Fibroblast of peridontal ligament (primary cell): ENCODE data around the gene GNG4.
"Not testable (repeated sequence)": the region's sequence is repeated elsewhere in the genome, so short reads cannot be mapped to it uniquely, and the experiment has no call there.

Experiments used
- DNase-seq: peaks from one replicate; pipeline ENCODE4 v3.0.0-alpha.2; 2010; ENCODE audit errors: extremely low read depth

The GNG4 gene

DNA sequence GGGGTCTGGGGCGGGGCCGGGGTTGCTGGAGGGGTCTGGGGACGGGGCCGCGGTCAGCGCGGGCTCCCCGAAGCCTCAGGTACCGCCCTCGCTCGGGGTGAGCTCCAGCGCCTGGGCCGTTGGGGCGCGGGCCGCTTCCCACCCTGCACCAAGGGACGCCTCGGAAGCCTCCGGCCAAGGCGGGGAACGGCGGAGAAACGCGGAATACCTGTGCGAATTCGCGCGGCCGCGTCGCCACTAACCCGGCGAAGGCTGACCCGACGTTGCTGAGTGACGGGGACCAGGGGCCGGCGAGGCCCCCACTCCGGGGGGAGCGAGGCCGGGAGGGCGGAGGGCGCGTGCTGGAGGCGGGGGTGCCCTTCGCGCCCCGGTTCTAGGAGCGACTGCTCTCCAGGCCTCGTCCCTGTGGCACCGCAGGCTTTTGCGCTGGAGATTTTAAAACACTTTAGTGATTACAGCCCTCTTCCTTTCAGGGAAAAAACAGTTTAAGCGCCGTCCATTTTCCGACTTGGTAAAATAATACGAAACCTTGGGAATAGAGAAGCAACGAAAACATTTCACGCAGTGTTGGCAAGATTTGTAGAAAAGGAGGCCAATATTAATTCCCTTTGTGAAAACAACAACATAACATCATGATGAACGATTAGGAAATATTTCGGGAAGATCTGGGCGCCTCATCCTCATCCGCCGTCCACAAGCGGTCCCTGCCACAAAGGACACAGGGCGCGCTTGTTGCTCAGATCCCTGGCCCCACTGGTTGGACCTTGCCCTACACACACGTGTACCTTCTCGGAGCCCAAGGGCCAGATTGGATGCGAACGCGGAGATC, 971 bp upstream of the GNG4 start:
- peak; percentile 7 for DNase-seq

DNA sequence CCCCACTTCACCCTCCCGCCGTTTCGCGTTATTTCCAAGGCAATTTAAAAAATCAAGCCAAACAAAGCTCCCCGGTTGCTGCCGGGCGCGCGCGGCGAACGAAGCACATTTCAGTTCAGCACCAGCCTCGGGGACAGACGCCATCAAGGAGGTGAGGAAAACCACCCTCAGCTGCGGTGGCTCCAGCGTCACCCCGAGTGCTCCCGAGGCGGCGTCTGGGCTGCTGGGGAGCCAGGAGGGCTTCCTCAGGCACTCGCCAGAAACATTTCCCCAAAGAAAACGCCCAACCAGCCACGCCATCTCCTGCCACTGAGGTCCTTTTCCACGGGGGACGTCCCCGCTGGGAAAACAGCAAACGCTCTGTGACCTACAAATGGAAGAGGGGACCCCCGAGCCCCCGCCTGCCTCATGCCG, 623 bp downstream of the GNG4 start:
- DNase-seq, result peak; percentile 44

DNA sequence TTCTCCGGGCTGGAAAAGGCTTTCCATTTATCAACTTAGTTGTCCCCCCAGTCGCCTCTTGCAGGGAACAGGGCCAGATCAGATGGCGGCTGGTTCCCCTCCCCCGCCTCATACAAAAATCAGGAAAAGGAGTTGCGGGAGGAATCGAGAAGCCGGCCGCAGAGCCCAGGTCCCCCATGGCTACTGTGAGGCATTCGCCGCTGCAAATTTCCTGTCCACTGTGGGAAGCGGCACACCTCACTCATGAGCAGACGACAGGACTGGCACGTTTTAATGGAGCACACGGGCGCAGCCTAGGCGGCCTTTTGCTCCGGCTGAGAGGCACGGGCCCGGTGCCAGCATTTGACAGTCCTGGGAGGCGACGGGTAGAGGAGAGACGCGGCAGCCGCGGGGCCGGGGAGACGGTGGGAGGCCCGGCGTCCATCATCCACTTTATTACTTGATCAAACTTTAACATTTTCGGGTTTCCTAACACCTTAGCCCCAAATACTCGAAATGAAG, 1.1 kb downstream of the GNG4 start:
- no peak for DNase-seq

DNA sequence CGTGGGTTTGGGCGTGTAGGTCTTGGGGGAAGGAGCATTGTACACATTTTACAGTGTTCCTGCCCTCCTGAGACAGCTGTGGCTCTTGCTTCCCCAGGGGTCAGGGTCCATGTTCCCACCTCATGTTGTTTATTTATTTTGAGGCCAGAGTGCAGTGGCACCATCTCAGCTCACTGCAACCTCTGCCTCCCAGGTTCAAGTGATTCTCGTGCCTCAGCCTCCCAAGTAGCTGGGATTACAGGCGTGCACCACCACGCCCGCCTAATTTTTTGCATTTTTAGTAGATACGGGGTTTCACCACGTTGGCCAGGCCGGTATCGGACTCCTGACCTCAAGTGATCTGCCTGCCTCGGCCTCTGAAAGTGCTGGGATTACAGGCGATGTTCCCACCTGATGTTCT, 2.0 kb downstream of the GNG4 start:
- DNase-seq, result not testable (repeated sequence)

GRCh38 chr1:235646463-235646862, 3.1 kb downstream of the GNG4 start:
- DNase-seq, result no peak

- DNase-seq, result no peak
Observed at GRCh38 chr1:235644693-235645305, 4.8 kb downstream of the GNG4 start.

DNA sequence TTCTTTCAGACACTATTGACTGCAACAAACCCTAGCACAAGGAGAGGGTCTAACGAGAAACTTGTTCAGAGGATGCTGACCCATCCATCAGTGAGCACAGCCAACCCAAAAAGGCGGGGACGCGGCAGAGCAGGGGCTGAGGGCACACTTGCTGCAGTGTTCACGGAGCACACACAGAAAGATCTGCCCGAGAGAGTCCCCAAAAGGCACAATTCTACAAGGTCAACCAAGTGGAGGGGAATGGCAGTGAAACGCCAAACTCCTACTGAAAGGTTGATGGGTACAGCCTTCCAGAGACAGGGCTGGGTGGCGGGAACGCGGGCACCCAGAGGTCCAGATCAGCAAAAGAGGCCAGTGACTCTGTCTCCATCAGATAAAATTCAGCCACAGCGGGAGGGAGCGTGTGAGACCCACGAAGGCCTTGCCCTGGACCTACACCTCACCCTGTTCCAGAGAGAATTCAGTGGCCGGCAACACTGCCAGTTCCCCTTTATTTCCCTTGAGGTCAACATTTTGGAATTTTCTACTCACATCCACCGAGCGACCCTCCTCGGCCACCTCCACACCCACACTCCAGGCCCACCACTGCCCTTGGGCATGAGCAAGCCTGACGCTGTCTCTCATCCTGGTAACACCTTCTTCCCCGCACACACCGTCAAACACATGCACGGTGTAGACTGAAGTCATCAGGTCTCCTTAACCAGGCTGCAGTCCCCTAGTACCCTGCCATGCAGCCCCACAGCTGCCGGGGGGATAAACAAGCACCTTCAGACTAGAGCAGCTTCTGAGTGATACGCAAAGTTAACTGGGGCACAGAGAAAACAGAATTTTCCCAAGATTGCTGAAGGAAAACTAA, 5.5 kb downstream of the GNG4 start:
- DNase-seq, result no peak

DNA sequence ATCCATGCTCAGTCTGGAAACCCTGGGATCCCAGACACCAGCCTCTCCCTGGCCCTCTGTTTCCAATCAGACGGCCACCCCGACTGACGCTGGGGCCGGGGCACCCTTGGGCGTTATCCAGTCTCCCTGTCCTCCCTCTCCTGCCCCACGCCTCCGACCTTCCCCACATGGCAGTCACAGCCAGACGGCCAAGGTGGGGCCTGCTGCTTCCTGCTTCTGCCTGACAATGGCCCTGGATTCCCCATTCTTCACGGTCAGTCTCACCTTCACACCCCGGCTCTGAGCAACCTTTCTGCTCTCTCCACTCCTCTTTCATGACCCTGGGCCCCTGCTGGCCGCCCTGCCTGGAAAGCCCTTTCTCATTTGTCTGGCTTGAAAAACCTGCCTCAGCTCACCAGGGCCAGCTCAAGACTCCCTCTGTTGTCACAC, 6.6 kb downstream of the GNG4 start:
- no peak for DNase-seq

GRCh38 chr1:235642011-235642942, 7.3 kb downstream of the GNG4 start:
- DNase-seq, result no peak

DNA sequence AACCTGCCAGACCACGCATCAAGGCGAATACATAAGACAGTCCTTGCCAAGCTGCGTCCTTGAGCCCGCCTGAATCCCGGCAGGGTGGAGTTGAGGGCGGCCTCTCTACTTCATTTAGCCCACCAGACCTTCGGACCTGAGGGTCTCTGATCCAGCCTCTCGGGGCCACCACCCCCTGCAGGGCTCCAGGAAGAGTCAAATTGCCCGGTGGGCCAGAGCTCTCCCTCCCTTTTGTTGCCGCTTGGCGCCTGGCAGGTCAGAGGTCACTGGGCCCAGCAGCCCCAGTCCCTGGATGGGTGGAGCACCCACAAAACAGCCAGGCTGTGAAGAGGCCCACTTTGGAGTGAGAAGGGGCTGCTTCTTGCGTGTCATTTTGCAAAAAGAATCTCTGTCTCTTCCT, 9.0 kb downstream of the GNG4 start:
- DNase-seq, result no peak

DNA sequence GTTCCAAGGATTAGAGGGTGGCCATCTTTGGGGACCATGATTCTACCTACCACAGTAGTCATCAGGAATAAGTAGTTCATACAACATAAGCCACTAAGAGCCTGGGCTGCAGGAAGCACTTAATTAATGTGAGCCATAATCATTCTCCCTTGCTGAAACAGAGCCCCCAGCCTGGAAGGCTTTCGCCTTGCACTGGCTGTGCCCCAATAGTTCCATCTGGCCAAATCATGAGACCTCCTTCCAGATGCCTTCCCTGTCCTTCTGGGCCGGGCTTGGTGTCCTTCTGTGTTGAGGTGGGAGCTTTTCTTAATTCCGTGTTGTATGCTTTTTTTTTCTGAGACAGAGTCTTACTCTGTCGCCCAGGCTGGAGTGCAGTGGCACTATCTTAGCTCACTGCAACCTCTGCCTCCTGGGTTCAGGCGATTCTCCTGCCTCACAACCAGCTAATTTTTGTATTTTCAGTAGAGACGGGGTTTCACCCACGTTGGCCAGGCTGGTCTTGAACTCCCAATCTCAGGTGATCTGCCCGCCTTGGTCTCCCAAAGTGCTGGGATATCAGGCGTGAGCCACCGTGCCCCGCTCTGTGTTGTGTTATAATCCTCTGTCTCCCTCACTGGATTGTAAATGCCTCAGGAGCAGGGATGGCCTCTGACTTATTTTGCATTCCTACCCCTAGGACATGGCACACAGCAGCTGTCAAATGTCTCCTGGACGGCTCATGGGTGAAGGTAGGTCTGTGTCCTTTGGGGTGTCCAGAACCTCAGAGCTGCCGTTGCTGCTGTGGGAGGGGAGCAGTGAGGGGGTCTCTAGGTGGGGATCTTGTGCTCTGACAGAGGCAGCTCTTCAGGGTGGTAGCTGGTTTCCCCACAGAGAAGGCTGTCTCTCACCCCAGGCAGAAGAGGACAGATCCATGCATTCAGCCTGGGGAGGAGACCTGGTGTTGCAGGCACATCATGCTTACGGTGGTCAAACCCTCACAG, 10.1 kb downstream of the GNG4 start:
- DNase-seq, result no peak

DNA sequence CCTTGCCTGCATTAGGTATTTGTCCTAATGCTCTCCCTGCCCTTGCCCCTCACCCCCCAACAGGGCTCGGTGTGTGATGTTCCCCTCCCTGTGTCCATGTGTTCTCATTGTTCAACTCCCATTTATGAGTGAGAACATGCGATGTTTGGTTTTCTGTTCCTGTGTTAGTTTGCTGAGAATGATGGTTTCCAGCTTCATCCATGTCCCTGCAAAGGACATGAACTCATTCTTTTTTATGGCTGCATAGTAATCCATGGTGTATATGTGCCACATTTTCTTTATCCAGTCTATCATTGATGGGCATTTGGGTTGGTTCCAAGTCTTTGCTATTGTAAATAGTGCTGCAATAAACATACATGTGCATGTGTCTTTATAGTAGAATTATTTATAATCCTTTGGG, 11.0 kb downstream of the GNG4 start:
- not testable (repeated sequence) for DNase-seq

GRCh38 chr1:235637756-235638534, 11.6 kb downstream of the GNG4 start:
- DNase-seq, result no peak

GRCh38 chr1:235635938-235636662, 13.5 kb downstream of the GNG4 start:
- no peak for DNase-seq

DNA sequence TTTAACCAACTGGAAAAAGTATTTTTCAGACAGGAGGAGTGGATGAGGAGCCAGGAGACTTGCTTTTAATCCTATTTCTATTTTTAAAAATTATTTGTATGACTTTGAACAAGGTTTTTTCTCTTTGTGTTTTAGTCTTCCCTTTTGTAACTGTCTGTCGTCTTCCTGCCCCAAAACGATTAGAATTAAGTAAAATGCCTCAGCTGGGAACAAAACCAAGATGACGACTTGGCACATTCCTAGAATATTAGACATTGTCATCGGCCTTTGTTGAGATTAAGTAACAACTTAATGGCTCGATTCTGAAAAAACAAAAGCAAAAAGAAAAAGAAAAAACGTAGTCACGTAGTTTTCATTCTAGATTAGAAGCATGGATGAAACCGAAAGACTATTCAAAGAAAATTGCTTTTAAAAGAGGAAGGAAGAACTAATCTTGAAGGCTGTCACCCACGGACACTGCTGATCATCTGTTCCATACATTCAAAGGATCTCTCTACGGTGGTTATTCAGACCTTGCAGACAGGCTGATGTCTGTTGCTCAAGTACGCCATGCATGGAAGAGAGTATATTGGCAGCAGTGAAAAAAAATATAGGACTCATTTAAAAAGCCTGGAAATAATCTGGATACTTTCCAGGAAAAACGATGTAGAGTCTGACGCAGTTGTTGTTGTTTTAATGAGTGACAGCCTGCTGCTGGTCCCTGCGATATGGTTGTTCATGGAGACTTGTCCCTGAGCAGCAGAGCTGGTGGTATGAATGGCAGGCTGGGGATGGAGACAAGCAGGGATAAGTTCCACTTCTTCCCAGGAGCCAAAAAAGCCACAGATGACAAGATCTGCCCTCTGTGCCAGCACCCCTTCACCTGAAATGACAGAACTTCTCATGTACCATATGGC, 16.8 kb downstream of the GNG4 start:
- DNase-seq, result peak; percentile 53

GRCh38 chr1:235631816-235632215, 17.8 kb downstream of the GNG4 start:
- no peak for DNase-seq

GRCh38 chr1:235628316-235629005, 21.1 kb downstream of the GNG4 start:
- no peak for DNase-seq
